H1 (cell line): ENCODE results near the gene UBAP1L.
"Not testable (repeated sequence)": the region's sequence is repeated elsewhere in the genome, so short reads cannot be mapped to it uniquely, and the experiment has no call there.

Source experiments
- ATF2 ChIP-seq: IDR thresholded peaks from 2 replicates; pipeline ENCODE4 v1.6.1; 2012; ENCODE audit warnings: low read length, inconsistent platforms
- BRCA1 ChIP-seq: IDR thresholded peaks from 2 replicates; pipeline ENCODE4 v1.6.1; 2012; ENCODE audit warnings: low read depth, low read length, improper control_type of control experiment
- CTCF ChIP-seq, 3 experiments: IDR thresholded peaks; 1 replicate in 2 of 3; 2 replicates in 1 of 3; pipeline versions ENCODE4 v1.5.1 to v1.6.1; 2011; ENCODE audit warnings: low read length in 3 of 3, mild to moderate bottlenecking in 3 of 3, inconsistent platforms in 2 of 3, low read depth in 1 of 3, moderate library complexity in 1 of 3; ENCODE audit not compliant: insufficient read depth in 1 of 3; ENCODE audit errors: control extremely low read depth in 1 of 3
- EP300 ChIP-seq, 2 experiments: IDR thresholded peaks; 1 replicate in 1 of 2; 2 replicates in 1 of 2; pipeline ENCODE4 v1.6.1; 2011 to 2012; ENCODE audit warnings: low read depth in 2 of 2, low read length in 2 of 2, mild to moderate bottlenecking in 2 of 2, borderline replicate concordance in 1 of 2, inconsistent platforms in 1 of 2, moderate library complexity in 1 of 2
- FOSL1 ChIP-seq: IDR thresholded peaks from 2 replicates; pipeline ENCODE4 v1.6.1; 2011; ENCODE audit warnings: mild to moderate bottlenecking, low read depth, low read length, moderate library complexity; ENCODE audit not compliant: insufficient read depth
- HDAC2 ChIP-seq, 2 experiments: fragments of 300-600 bp in 1 of 2; sonication (generic) in 1 of 2; IDR thresholded peaks; 2 replicates each; pipeline ENCODE4 v1.6.1; 2011 to 2012; ENCODE audit warnings: low read depth in 2 of 2, low read length in 2 of 2, mild to moderate bottlenecking in 2 of 2, moderate library complexity in 2 of 2, borderline replicate concordance in 1 of 2, inconsistent platforms in 1 of 2
- POLR2A ChIP-seq, 2 experiments: IDR thresholded peaks; 1 replicate in 1 of 2; 2 replicates in 1 of 2; pipeline ENCODE4 v1.6.1; 2011; ENCODE audit warnings: low read depth in 2 of 2, low read length in 2 of 2, mild to moderate bottlenecking in 2 of 2; ENCODE audit errors: control extremely low read depth in 1 of 2
- POLR2AphosphoS5 ChIP-seq: IDR thresholded peaks from 2 replicates; pipeline ENCODE4 v1.6.1; 2011; ENCODE audit warnings: low read depth, low read length
- POU5F1 ChIP-seq: IDR thresholded peaks from 2 replicates; pipeline ENCODE4 v1.6.1; 2011; ENCODE audit warnings: low read depth, mild to moderate bottlenecking, low read length, moderate library complexity
- RAD21 ChIP-seq, 2 experiments: IDR thresholded peaks in 1 of 2; conservative IDR thresholded peaks in 1 of 2; 2 replicates each; pipeline ENCODE4 v1.6.1; 2011; ENCODE audit warnings: low read depth in 2 of 2, low read length in 2 of 2, improper control_type of control experiment in 1 of 2, inconsistent platforms in 1 of 2, mild to moderate bottlenecking in 1 of 2, moderate library complexity in 1 of 2
- TAF1 ChIP-seq: IDR thresholded peaks from 2 replicates; pipeline ENCODE4 v1.6.1; 2011; ENCODE audit warnings: mild to moderate bottlenecking, low read depth, low read length
- YY1 ChIP-seq: IDR thresholded peaks from 2 replicates; pipeline ENCODE4 v1.6.1; 2011; ENCODE audit warnings: low read depth, mild to moderate bottlenecking, low read length

- not testable (repeated sequence) for TF ChIP-seq CTCF (IDR thresholded peaks at IDR 0.05; ENCODE audit: control extremely low read depth in 1 of 3, insufficient read depth in 1 of 3, low read depth in 1 of 3, low read length in 3 of 3); YY1; RAD21 (IDR thresholded peaks at IDR 0.05 in 1 of 2, conservative IDR thresholded peaks at IDR 0.05 in 1 of 2; ENCODE audit: low read depth in 2 of 2, low read length in 2 of 2); ATF2; POLR2A (IDR thresholded peaks at IDR 0.05; ENCODE audit: control extremely low read depth in 1 of 2, low read depth in 2 of 2, low read length in 2 of 2); POLR2AphosphoS5; POU5F1; BRCA1; FOSL1; EP300 (IDR thresholded peaks at IDR 0.05; ENCODE audit: borderline replicate concordance in 1 of 2, low read depth in 2 of 2, low read length in 2 of 2); HDAC2 (IDR thresholded peaks at IDR 0.05; ENCODE audit: borderline replicate concordance in 1 of 2, low read depth in 2 of 2, low read length in 2 of 2); TAF1
These were observed 22.9 kb upstream of the UBAP1L start for GRCh38 chr15:65137893-65138292.
